Chondrocyte (in vitro differentiated cells): ENCODE measurements around the gene GFAP. TPM values are rescaled to one million over a fixed set of nuclear protein-coding genes. Genes with fewer than 3 reads are reported as not detected.

Experiments
- DNase-seq: peaks from one replicate; pipeline ENCODE4 v3.0.0; 2021; ENCODE audit warnings: mixed read lengths, low spot score
- H3K27ac Mint-ChIP-seq: one replicate; pipeline ENCODE4 v1.8.0; 2021; ENCODE audit warnings: mild to moderate bottlenecking, moderate library complexity, mixed read lengths; ENCODE audit not compliant: unreplicated experiment
- H3K27me3 Mint-ChIP-seq: 2 replicates; pipeline ENCODE4 v1.8.0; 2021; ENCODE audit warnings: low read depth, mixed read lengths
- H3K36me3 Mint-ChIP-seq: 2 replicates; pipeline ENCODE4 v1.8.0; 2021; ENCODE audit warnings: low read depth, mixed read lengths
- H3K4me1 Mint-ChIP-seq: 2 replicates; pipeline ENCODE4 v1.8.0; 2021; ENCODE audit warnings: low read depth, mild to moderate bottlenecking, mixed read lengths
- H3K4me3 Mint-ChIP-seq: one replicate; pipeline ENCODE4 v1.8.0; 2021; ENCODE audit warnings: mild to moderate bottlenecking, moderate library complexity, mixed read lengths; ENCODE audit not compliant: unreplicated experiment
- H3K9me3 Mint-ChIP-seq: 2 replicates; pipeline ENCODE4 v1.8.0; 2021; ENCODE audit warnings: low read depth, mixed read lengths
- total RNA-seq: library from RNA; stranded (reverse); gene quantifications from 3 replicates; pipeline ENCODE4 v1.2.1, GENCODE V29; 2021
- TF ChIP-seq, protein P1 (sequence below): fragments of 200-600 bp; sonication (generic); IDR thresholded peaks from 2 replicates; pipeline ENCODE4 v1.5.0; 2021; ENCODE audit warnings: antibody characterized with exemption, mild to moderate bottlenecking, moderate library complexity

GFAP gene
- total RNA-seq, 1 donor from 2014 or later: 0.55 TPM

DNA sequence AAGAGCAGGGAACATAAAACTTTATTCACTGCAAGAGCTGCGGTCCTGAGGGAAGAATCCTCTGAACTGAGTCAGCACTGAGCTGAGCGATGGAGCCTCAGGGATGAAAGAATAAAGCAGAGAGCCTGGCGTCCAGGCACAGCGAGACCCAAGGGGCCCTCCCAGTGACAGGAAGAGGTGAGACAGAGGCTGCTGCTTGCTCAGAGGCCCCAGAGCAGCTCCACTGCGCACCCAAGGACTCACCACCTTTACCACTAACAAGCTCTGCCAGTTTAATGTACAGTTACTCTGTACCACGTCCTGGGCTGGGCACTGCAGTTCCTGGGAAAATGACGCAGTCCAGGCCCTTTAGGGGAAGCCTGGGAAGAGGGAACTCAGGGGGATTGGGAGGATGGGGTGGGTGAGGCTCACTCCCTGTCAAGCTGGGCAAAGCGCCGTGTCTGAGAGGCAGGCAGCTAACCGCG lies 5.6 kb downstream of the GFAP start:
- peak overlapping the region; percentile 18 for H3K4me3 Mint-ChIP-seq
- no peaks in the 10 kb centered on the region for H3K9me3 Mint-ChIP-seq
- peak overlapping the region; percentile 88 for H3K27ac Mint-ChIP-seq
- no peaks in the 10 kb centered on the region for H3K36me3 Mint-ChIP-seq
- DNase-seq: peak; percentile 49
- TF ChIP-seq, protein P1, sequence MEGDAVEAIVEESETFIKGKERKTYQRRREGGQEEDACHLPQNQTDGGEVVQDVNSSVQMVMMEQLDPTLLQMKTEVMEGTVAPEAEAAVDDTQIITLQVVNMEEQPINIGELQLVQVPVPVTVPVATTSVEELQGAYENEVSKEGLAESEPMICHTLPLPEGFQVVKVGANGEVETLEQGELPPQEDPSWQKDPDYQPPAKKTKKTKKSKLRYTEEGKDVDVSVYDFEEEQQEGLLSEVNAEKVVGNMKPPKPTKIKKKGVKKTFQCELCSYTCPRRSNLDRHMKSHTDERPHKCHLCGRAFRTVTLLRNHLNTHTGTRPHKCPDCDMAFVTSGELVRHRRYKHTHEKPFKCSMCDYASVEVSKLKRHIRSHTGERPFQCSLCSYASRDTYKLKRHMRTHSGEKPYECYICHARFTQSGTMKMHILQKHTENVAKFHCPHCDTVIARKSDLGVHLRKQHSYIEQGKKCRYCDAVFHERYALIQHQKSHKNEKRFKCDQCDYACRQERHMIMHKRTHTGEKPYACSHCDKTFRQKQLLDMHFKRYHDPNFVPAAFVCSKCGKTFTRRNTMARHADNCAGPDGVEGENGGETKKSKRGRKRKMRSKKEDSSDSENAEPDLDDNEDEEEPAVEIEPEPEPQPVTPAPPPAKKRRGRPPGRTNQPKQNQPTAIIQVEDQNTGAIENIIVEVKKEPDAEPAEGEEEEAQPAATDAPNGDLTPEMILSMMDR: peak; percentile 16
- H3K27me3 Mint-ChIP-seq: no peaks in the 10 kb centered on the region
- peaks cover 42% of the 10 kb centered on the region for H3K4me1 Mint-ChIP-seq

DNA sequence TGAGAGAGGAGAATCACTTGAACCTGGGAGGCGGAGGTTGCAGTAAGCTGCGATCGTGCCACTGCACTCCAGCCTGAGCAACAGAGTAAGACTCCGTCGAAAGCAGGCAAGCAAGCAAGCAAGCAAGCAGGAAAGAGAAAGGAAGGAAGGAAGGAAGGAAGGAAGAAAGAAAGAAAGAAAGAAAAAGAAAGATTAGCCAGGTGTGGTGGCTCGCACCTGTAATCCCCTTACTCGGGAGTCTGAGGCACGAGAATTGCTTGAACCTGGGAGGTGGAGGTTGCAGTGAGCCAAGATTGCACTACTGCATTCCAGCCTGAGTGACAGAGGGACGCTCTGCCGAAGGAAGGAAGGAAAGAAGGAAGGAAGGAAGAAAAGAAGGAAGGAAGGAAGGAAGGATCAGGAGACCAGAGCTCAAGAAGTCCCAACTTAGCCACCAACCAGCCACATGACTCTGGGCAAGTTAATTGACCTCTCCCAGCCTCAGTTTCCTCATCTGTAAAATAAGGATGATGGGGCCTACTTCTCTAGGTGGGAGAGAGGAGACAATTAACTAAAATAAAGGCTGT lies 6.5 kb downstream of the GFAP start:
- Mint-ChIP-seq H3K36me3 (no peaks in the 10 kb centered on the region), H3K4me3 (no peak overlapping the region), H3K9me3 (no peaks in the 10 kb centered on the region), H3K27me3 (no peaks in the 10 kb centered on the region), H3K4me1 (peaks cover 42% of the 10 kb centered on the region), H3K27ac (peak overlapping the region; percentile 88)
- peak; percentile 35 for DNase-seq
- TF ChIP-seq, protein P1: no peak

DNA sequence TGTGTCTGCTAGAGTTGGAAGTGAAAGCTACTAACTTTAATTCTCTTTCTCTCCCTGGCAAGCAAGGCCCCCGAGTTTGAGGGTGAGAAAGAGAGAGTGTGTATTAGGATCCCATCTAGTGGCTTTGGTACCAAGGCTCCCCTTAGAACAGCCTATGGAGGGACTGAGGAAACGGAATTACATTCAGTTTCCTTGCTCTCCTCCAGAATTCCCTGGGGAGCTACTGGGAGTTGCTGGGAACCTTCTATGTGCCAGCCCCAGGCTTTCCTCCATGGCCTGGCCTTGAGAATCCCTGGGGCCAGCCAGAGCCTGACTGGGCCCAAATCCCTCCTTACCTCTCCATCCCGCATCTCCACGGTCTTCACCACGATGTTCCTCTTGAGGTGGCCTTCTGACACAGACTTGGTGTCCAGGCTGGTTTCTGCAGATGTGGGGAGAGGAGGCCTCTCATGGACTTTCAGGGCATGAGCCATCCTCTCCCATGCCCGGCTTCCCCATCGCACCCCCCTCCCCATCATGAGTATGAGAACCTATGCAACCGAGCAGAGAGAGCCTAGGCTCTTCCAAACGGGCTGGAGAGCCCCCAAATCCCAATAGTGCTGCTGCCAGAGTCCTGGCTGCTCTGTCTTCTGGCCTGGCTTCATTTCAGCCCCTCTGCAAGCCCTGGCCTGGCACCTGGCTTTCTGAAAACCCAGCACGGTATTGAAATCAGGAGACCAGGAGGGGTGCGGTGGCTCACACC lies 7.4 kb downstream of the GFAP start:
- H3K9me3 Mint-ChIP-seq: no peaks in the 10 kb centered on the region
- no peak overlapping the region for H3K4me3 Mint-ChIP-seq
- DNase-seq: peak; percentile 49
- TF ChIP-seq, protein P1: no peak
- H3K4me1 Mint-ChIP-seq: peaks cover 42% of the 10 kb centered on the region
- H3K27ac Mint-ChIP-seq: no peak overlapping the region
- no peaks in the 10 kb centered on the region for H3K36me3 Mint-ChIP-seq
- H3K27me3 Mint-ChIP-seq: no peaks in the 10 kb centered on the region

DNA sequence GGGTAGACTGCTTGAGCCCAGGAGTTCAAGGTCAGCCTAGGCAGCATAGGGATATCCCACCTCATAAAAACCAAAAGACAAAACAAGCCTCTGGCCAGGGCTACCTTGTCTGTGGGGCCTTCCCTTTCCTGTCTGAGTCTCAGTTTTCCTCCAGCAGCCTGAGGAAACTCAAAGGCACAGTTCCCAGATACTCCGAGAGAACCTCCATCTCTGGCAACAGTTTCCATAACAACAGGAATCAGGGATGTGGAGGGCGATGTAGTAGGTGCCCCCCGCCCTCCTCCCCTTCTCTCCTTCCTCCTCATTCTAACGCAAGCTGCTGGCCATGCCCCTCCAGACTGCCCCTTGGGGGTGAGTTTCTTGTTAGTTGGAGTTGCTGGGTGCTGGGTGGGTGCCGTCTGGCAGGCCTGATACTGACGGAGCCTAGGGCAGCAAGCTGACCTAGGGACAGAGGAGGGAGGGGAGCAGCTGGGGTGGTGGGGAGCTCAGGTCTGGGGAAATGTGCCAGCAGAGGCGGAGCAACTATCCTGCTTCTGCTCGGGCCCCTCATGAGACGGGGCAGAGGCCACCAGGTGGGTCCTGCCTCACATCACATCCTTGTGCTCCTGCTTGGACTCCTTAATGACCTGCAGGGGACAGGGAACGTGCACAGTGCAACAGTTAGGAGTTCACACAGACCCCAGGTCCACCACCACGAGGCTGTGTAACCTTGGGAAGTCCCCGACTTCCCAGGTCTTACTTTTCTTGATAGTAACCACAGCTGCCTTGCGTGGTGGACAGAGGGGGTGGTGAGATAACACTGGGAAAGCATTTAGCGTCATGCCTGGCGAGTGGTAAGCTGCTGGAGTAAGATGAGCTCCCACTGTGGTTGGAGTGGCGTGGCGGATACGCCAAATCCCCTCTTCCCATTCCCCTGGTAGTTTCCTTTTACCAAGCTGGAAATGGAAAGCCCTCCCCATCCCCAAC lies 8.3 kb downstream of the GFAP start:
- Mint-ChIP-seq H3K27ac (peak overlapping the region; percentile 41), H3K4me3 (no peak overlapping the region), H3K27me3 (no peaks in the 10 kb centered on the region), H3K9me3 (no peaks in the 10 kb centered on the region), H3K36me3 (no peaks in the 10 kb centered on the region), H3K4me1 (peaks cover 42% of the 10 kb centered on the region)
- TF ChIP-seq, protein P1: no peak
- peak; percentile 30 for DNase-seq
